Thyroid gland (tissue), 4 donors: Measurements from ENCODE around the gene TMEM50B.

Experiments used
- POLR2A ChIP-seq, 2 donors: fragments of 450-650 bp; IDR thresholded peaks; one replicate each; pipeline ENCODE4 v1.6.1; 2017; ENCODE audit warnings: antibody characterized with exemption in 2 of 2, mild to moderate bottlenecking in 2 of 2, moderate library complexity in 1 of 2
- TF ChIP-seq, protein P1 (sequence below), 6 experiments: fragments of 200-600 bp in 3 of 6; fragments of 450-650 bp in 3 of 6; sonication (generic) in 3 of 6; IDR thresholded peaks; one replicate each; pipeline ENCODE4 v1.5.1; 2016 to 2019; ENCODE audit warnings: antibody characterized with exemption in 6 of 6, mild to moderate bottlenecking in 2 of 6, inconsistent platforms in 1 of 6, moderate library complexity in 1 of 6

DNA sequence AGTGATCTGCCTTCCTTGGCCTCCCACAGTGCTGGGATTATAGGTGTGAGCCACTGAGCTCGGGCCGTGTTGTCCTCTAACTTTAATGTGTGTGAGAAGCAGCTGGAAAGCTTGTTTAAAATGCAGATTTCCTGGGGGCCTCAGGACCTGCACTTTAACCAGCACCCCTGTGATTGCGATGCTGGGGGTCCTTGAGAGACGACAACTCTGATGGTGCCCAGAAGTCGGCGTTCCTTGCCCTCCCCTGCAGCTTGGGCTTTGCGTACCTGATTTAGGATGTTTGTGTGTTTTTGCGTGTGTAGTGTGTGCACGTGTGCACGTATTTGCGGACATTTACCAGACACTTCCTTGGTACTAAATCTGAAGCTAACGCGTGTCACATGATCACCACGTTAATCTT, 65.7 kb downstream of the TMEM50B start:
- no peak for TF ChIP-seq POLR2A (IDR thresholded peaks at IDR 0.05)
- TF ChIP-seq, protein P1, sequence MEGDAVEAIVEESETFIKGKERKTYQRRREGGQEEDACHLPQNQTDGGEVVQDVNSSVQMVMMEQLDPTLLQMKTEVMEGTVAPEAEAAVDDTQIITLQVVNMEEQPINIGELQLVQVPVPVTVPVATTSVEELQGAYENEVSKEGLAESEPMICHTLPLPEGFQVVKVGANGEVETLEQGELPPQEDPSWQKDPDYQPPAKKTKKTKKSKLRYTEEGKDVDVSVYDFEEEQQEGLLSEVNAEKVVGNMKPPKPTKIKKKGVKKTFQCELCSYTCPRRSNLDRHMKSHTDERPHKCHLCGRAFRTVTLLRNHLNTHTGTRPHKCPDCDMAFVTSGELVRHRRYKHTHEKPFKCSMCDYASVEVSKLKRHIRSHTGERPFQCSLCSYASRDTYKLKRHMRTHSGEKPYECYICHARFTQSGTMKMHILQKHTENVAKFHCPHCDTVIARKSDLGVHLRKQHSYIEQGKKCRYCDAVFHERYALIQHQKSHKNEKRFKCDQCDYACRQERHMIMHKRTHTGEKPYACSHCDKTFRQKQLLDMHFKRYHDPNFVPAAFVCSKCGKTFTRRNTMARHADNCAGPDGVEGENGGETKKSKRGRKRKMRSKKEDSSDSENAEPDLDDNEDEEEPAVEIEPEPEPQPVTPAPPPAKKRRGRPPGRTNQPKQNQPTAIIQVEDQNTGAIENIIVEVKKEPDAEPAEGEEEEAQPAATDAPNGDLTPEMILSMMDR (IDR thresholded peaks at IDR 0.05) = no peak
